Measurements from ENCODE around the gene NEDD9.

DNA sequence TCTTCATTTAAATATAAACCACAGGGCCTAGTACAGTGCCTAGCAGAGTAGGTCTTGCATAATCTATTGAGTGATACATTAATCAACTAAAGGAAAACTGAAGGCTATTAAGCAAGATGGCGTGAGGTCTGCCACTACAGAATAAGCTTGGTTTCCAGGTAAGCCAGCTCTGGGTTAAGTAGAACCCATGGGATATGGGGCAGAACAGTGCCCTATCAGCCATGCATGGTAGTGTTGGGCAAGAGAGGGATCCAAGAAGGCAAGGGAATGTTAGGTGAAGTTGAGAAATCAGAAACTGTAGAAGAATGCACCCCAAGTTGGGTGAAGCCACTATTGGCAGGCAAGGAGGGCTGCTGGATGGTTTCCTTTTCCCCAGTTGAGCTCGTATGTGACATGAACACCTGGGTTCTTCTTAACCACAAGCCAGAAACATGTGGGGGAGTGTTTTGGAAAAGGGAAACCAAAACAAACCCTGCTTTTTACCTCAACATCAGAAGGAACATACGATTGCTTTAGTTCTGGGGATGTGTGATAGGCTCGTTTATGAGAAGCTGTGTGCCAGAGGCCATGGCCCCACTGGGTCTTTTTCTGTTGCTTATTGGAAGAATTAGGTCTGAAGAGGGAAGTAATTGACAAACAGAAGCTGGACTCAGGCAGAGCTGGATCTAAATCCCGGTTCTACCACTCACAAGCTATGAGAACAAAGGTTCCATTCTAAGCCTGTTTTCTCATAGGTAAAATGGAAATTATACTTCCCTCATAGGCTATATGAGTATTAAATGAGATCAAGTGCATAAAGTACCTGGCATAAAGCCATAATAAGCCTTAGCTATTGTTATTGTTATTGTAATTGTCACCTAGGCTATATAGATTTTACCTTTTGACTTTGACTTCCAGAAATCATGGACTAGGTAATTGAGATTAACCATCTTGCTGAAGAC, 33.5 kb downstream of the NEDD9 start:
- TF ChIP-seq ZNF555 (tag by site-specific recombination; conservative IDR thresholded peaks at IDR 0.05) (no peak), ZNF423 (tag by site-specific recombination; IDR thresholded peaks at IDR 0.05) (no peak), ZIC2 (tag by site-specific recombination; IDR thresholded peaks at IDR 0.05) (no peak), YY1 (tag by site-specific recombination; IDR thresholded peaks at IDR 0.05) (no peak), ZNF510 (tag by site-specific recombination; IDR thresholded peaks at IDR 0.05; ENCODE audit: insufficient replicate concordance) (no peak), BCL11A (tag by site-specific recombination; IDR thresholded peaks at IDR 0.05; ENCODE audit: low read depth) (no peak), ZNF701 (tag by site-specific recombination; IDR thresholded peaks at IDR 0.05) (no peak), ZNF558 (tag by site-specific recombination; IDR thresholded peaks at IDR 0.05) (no peak)
- TF ChIP-seq, protein P1, sequence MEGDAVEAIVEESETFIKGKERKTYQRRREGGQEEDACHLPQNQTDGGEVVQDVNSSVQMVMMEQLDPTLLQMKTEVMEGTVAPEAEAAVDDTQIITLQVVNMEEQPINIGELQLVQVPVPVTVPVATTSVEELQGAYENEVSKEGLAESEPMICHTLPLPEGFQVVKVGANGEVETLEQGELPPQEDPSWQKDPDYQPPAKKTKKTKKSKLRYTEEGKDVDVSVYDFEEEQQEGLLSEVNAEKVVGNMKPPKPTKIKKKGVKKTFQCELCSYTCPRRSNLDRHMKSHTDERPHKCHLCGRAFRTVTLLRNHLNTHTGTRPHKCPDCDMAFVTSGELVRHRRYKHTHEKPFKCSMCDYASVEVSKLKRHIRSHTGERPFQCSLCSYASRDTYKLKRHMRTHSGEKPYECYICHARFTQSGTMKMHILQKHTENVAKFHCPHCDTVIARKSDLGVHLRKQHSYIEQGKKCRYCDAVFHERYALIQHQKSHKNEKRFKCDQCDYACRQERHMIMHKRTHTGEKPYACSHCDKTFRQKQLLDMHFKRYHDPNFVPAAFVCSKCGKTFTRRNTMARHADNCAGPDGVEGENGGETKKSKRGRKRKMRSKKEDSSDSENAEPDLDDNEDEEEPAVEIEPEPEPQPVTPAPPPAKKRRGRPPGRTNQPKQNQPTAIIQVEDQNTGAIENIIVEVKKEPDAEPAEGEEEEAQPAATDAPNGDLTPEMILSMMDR (tag by site-specific recombination; IDR thresholded peaks at IDR 0.05) = no peak
- TF ChIP-seq, protein P2, sequence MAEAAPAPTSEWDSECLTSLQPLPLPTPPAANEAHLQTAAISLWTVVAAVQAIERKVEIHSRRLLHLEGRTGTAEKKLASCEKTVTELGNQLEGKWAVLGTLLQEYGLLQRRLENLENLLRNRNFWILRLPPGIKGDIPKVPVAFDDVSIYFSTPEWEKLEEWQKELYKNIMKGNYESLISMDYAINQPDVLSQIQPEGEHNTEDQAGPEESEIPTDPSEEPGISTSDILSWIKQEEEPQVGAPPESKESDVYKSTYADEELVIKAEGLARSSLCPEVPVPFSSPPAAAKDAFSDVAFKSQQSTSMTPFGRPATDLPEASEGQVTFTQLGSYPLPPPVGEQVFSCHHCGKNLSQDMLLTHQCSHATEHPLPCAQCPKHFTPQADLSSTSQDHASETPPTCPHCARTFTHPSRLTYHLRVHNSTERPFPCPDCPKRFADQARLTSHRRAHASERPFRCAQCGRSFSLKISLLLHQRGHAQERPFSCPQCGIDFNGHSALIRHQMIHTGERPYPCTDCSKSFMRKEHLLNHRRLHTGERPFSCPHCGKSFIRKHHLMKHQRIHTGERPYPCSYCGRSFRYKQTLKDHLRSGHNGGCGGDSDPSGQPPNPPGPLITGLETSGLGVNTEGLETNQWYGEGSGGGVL (tag by site-specific recombination; IDR thresholded peaks at IDR 0.05) = no peak
- TF ChIP-seq, protein P3, sequence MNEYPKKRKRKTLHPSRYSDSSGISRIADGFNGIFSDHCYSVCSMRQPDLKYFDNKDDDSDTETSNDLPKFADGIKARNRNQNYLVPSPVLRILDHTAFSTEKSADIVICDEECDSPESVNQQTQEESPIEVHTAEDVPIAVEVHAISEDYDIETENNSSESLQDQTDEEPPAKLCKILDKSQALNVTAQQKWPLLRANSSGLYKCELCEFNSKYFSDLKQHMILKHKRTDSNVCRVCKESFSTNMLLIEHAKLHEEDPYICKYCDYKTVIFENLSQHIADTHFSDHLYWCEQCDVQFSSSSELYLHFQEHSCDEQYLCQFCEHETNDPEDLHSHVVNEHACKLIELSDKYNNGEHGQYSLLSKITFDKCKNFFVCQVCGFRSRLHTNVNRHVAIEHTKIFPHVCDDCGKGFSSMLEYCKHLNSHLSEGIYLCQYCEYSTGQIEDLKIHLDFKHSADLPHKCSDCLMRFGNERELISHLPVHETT (tag by site-specific recombination; IDR thresholded peaks at IDR 0.05) = no peak
